Stimulated activated naive CD8-positive, alpha-beta T cell treated with anti-CD3 and anti-CD28 coated beads, Interleukin-15, Interleukin-2, amounts not matched to agents 100 ng/mL and 50 ng/mL, for 24 hours (primary cell): ENCODE results near the gene TREML2.
"Not testable (repeated sequence)": the region's sequence is repeated elsewhere in the genome, so short reads cannot be mapped to it uniquely, and the experiment has no call there.

ENCODE experiments used
- H3K27ac Mint-ChIP-seq: one replicate; pipeline ENCODE4 v1.8.0; 2021; ENCODE audit warnings: mild to moderate bottlenecking, mixed read lengths
- H3K27me3 Mint-ChIP-seq: one replicate; pipeline ENCODE4 v1.8.0; 2021; ENCODE audit warnings: mixed read lengths
- H3K36me3 Mint-ChIP-seq: one replicate; pipeline ENCODE4 v1.8.0; 2021; ENCODE audit warnings: low read depth, mixed read lengths
- H3K4me1 Mint-ChIP-seq: one replicate; pipeline ENCODE4 v1.8.0; 2021; ENCODE audit warnings: low read depth, mixed read lengths
- H3K4me3 Mint-ChIP-seq: one replicate; pipeline ENCODE4 v1.8.0; 2021; ENCODE audit warnings: mild to moderate bottlenecking, mixed read lengths
- H3K9me3 Mint-ChIP-seq: one replicate; pipeline ENCODE4 v1.8.0; 2021; ENCODE audit warnings: mixed read lengths

Gene TREML2

GRCh38 chr6:41193171-41193734 is 7.7 kb downstream of the TREML2 start:
- Mint-ChIP-seq H3K27me3 (no peaks in the 10 kb centered on the region), H3K4me3 (no peak overlapping the region), H3K27ac (no peak overlapping the region), H3K36me3 (no peaks in the 10 kb centered on the region), H3K9me3 (no peaks in the 10 kb centered on the region), H3K4me1 (peaks cover 10% of the 10 kb centered on the region)

GRCh38 chr6:41191569-41191968 is 9.4 kb downstream of the TREML2 start:
- H3K4me3 Mint-ChIP-seq, result no peak overlapping the region
- no peaks in the 10 kb centered on the region for H3K9me3 Mint-ChIP-seq
- peaks cover 6% of the 10 kb centered on the region for H3K4me1 Mint-ChIP-seq
- H3K27me3 Mint-ChIP-seq, result no peaks in the 10 kb centered on the region
- no peaks in the 10 kb centered on the region for H3K36me3 Mint-ChIP-seq
- no peak overlapping the region for H3K27ac Mint-ChIP-seq

- Mint-ChIP-seq H3K4me1 (peaks cover 10% of the 10 kb centered on the region), H3K4me3 (no peak overlapping the region), H3K27me3 (no peaks in the 10 kb centered on the region), H3K27ac (no peak overlapping the region), H3K9me3 (no peaks in the 10 kb centered on the region), H3K36me3 (no peaks in the 10 kb centered on the region)
Observed at GRCh38 chr6:41190791-41191190, 10.2 kb downstream of the TREML2 start.

- no peak overlapping the region for H3K27ac Mint-ChIP-seq
- no peak overlapping the region for H3K4me3 Mint-ChIP-seq
- H3K36me3 Mint-ChIP-seq, result no peaks in the 10 kb centered on the region
- no peaks in the 10 kb centered on the region for H3K9me3 Mint-ChIP-seq
- peaks cover 15% of the 10 kb centered on the region for H3K4me1 Mint-ChIP-seq
- H3K27me3 Mint-ChIP-seq, result no peaks in the 10 kb centered on the region
Observed at GRCh38 chr6:41189967-41190366, 11.0 kb downstream of the TREML2 start.

GRCh38 chr6:41189046-41189445 is 11.9 kb downstream of the TREML2 start:
- peaks cover 15% of the 10 kb centered on the region for H3K4me1 Mint-ChIP-seq

GRCh38 chr6:41187924-41188886 is 12.7 kb downstream of the TREML2 start:
- Mint-ChIP-seq H3K4me3 (no peak overlapping the region), H3K9me3 (no peaks in the 10 kb centered on the region), H3K27ac (no peak overlapping the region), H3K27me3 (no peaks in the 10 kb centered on the region), H3K36me3 (no peaks in the 10 kb centered on the region), H3K4me1 (peaks cover 11% of the 10 kb centered on the region)

More at GRCh38 chr6:41189046-41189445, 11.9 kb downstream of the TREML2 start:
- H3K4me3 Mint-ChIP-seq, H3K9me3 Mint-ChIP-seq, H3K27me3 Mint-ChIP-seq, H3K27ac Mint-ChIP-seq, H3K36me3 Mint-ChIP-seq: not testable (repeated sequence)

- Mint-ChIP-seq H3K4me3 (no peak overlapping the region), H3K27ac (no peak overlapping the region), H3K36me3 (no peaks in the 10 kb centered on the region), H3K4me1 (peaks cover 23% of the 10 kb centered on the region), H3K9me3 (no peaks in the 10 kb centered on the region), H3K27me3 (no peaks in the 10 kb centered on the region)
Observed at GRCh38 chr6:41186031-41186562, 14.9 kb downstream of the TREML2 start.

- Mint-ChIP-seq H3K27ac (no peak overlapping the region), H3K36me3 (no peaks in the 10 kb centered on the region), H3K4me3 (no peak overlapping the region), H3K27me3 (no peaks in the 10 kb centered on the region), H3K4me1 (peaks cover 23% of the 10 kb centered on the region), H3K9me3 (no peaks in the 10 kb centered on the region)
Observed at GRCh38 chr6:41184761-41185160, 16.2 kb downstream of the TREML2 start.

- Mint-ChIP-seq H3K4me1 (peaks cover 23% of the 10 kb centered on the region), H3K27ac (peak overlapping the region; percentile 19)
Observed at GRCh38 chr6:41182069-41183034, 18.6 kb downstream of the TREML2 start.

GRCh38 chr6:41181566-41181965 is 19.4 kb downstream of the TREML2 start:
- Mint-ChIP-seq H3K27me3 (no peaks in the 10 kb centered on the region), H3K4me1 (peaks cover 23% of the 10 kb centered on the region), H3K27ac (no peak overlapping the region), H3K4me3 (no peak overlapping the region), H3K9me3 (no peaks in the 10 kb centered on the region), H3K36me3 (no peaks in the 10 kb centered on the region)

More at GRCh38 chr6:41182069-41183034, 18.6 kb downstream of the TREML2 start:
- H3K9me3 Mint-ChIP-seq, result no peaks in the 10 kb centered on the region
- no peaks in the 10 kb centered on the region for H3K27me3 Mint-ChIP-seq
- no peaks in the 10 kb centered on the region for H3K36me3 Mint-ChIP-seq
- no peak overlapping the region for H3K4me3 Mint-ChIP-seq

GRCh38 chr6:41179163-41179562 is 21.8 kb downstream of the TREML2 start:
- Mint-ChIP-seq H3K4me1 (peaks cover 15% of the 10 kb centered on the region), H3K4me3 (no peak overlapping the region), H3K36me3 (no peaks in the 10 kb centered on the region), H3K27me3 (no peaks in the 10 kb centered on the region), H3K9me3 (no peaks in the 10 kb centered on the region), H3K27ac (no peak overlapping the region)

- Mint-ChIP-seq H3K9me3 (no peaks in the 10 kb centered on the region), H3K4me3 (no peak overlapping the region), H3K27me3 (no peaks in the 10 kb centered on the region), H3K27ac (no peak overlapping the region), H3K4me1 (peaks cover 11% of the 10 kb centered on the region), H3K36me3 (no peaks in the 10 kb centered on the region)
Observed at GRCh38 chr6:41177695-41178094, 23.3 kb downstream of the TREML2 start.

GRCh38 chr6:41177287-41177686 is 23.7 kb downstream of the TREML2 start:
- no peak overlapping the region for H3K27ac Mint-ChIP-seq
- no peak overlapping the region for H3K4me3 Mint-ChIP-seq
- no peaks in the 10 kb centered on the region for H3K27me3 Mint-ChIP-seq
- H3K9me3 Mint-ChIP-seq, result no peaks in the 10 kb centered on the region
- H3K4me1 Mint-ChIP-seq, result peaks cover 8% of the 10 kb centered on the region
- no peaks in the 10 kb centered on the region for H3K36me3 Mint-ChIP-seq

- Mint-ChIP-seq H3K9me3 (no peaks in the 10 kb centered on the region), H3K4me3 (no peak overlapping the region), H3K27ac (no peak overlapping the region), H3K36me3 (no peaks in the 10 kb centered on the region), H3K27me3 (no peaks in the 10 kb centered on the region), H3K4me1 (no peaks in the 10 kb centered on the region)
Observed at GRCh38 chr6:41176189-41176588, 24.8 kb downstream of the TREML2 start.
